K562 (cell line): ENCODE data around the gene ZNF12. TPM values are rescaled to one million over a fixed set of nuclear protein-coding genes. Genes with fewer than 3 reads are reported as not detected.

Experiments
- ATAC-seq: fragments of 200-7000 bp; cut with Tn5 transposase; 3 replicates; pipeline ENCODE4 v1.9.1; 2020; ENCODE audit warnings: moderate library complexity
- BruUV-seq: library from RNA; stranded (reverse); fragments of 400-500 nt; replicated peaks from 2 replicates; lab custom pipeline; 2021; lab: Mats Ljungman, UMichigan
- CTCF ChIA-PET: fragments of 300-600 bp; formaldehyde crosslinking; extraction: SDS; loops from one replicate; lab custom pipeline; 2021; ENCODE audit warnings: low intra/inter-chr PET ratio; lab: Yijun Ruan, JAX
- POLR2A ChIA-PET: fragments of 300-600, 350-650 bp; sonication (Branson Sonifier 250); formaldehyde crosslinking; extraction: SDS; loops from one replicate; lab custom pipeline; 2021; ENCODE audit warnings: antibody characterized with exemption, inconsistent platforms; lab: Yijun Ruan, JAX
- DNase-seq, 4 experiments: peaks; one replicate each; pipeline versions ENCODE4 v3.0.0 to v3.0.0-alpha.2; 2011 to 2018; ENCODE audit warnings: low spot score in 3 of 4, mixed read lengths in 3 of 4; ENCODE audit errors: extremely low read depth in 1 of 4
- FAIRE-seq: peaks from 2 replicates; lab custom pipeline; 2011; peaks lifted over from hg19 to GRCh38; lab: Jason Lieb, UNC
- H2AFZ ChIP-seq: 2 replicates; pipeline ENCODE4 v1.6.0; 2011; ENCODE audit warnings: low read depth, low read length, control low read depth, inconsistent platforms
- H3K27ac ChIP-seq: fragments of 200-600 bp; 3 replicates; pipeline ENCODE4 v1.8.0; 2011; ENCODE audit warnings: low read depth, mild to moderate bottlenecking, control low read depth, inconsistent platforms, low read length, moderate library complexity, mixed read lengths; ENCODE audit errors: extremely low read depth
- H3K27me3 ChIP-seq, 2 experiments: fragments of 300-600 bp in 1 of 2; 2 replicates in 1 of 2; 3 replicates in 1 of 2; pipeline versions ENCODE4 v1.6.0 to v1.8.0; 2011; ENCODE audit warnings: inconsistent platforms in 2 of 2, low read length in 2 of 2, mild to moderate bottlenecking in 1 of 2, mixed read lengths in 1 of 2, moderate library complexity in 1 of 2; ENCODE audit not compliant: control insufficient read depth in 2 of 2, insufficient read depth in 2 of 2
- H3K36me3 ChIP-seq: fragments of 300-600 bp; 3 replicates; pipeline ENCODE4 v1.8.0; 2011; ENCODE audit warnings: mild to moderate bottlenecking, low read length, inconsistent platforms; ENCODE audit not compliant: control insufficient read depth, insufficient read depth
- H3K4me1 ChIP-seq, 2 experiments: fragments of 200-600 bp in 1 of 2; replicated peaks in 1 of 2; 2 replicates in 1 of 2; 3 replicates in 1 of 2; pipeline versions ENCODE4 v1.5.1 to v1.8.0; 2011; ENCODE audit warnings: inconsistent platforms in 2 of 2, low read length in 2 of 2, mild to moderate bottlenecking in 1 of 2, mixed read lengths in 1 of 2, moderate library complexity in 1 of 2; ENCODE audit not compliant: control insufficient read depth in 2 of 2, insufficient read depth in 2 of 2
- H3K4me2 ChIP-seq: 2 replicates; pipeline ENCODE4 v1.6.1; 2011; ENCODE audit warnings: low read length, control low read depth, inconsistent platforms, mixed read lengths; ENCODE audit not compliant: insufficient read depth
- H3K4me3 ChIP-seq: fragments of 200-600 bp; sonication (generic), shearing (Covaris generic); 2 replicates; pipeline ENCODE4 v1.5.1; 2016; ENCODE audit warnings: control low read depth, inconsistent platforms
- H3K79me2 ChIP-seq: fragments of 200-600 bp; 3 replicates; pipeline ENCODE4 v1.8.0; 2011; ENCODE audit warnings: low read length, inconsistent platforms; ENCODE audit not compliant: control insufficient read depth, insufficient read depth
- H3K9ac ChIP-seq, 2 experiments: 2 replicates each; pipeline versions ENCODE4 v1.6.0 to v1.6.1; 2011; ENCODE audit warnings: low read depth in 2 of 2, low read length in 2 of 2, control low read depth in 1 of 2, inconsistent platforms in 1 of 2, mild to moderate bottlenecking in 1 of 2, mixed read lengths in 1 of 2; ENCODE audit not compliant: insufficient read depth in 1 of 2
- H3K9me1 ChIP-seq: one replicate; pipeline ENCODE4 v1.6.0; 2011; ENCODE audit warnings: inconsistent platforms, mild to moderate bottlenecking, low read length, moderate library complexity; ENCODE audit not compliant: control insufficient read depth, insufficient read depth
- H3K9me3 ChIP-seq: replicated peaks from 2 replicates; pipeline ENCODE4 v1.5.1; 2011; ENCODE audit warnings: low read depth, low read length, inconsistent platforms; ENCODE audit not compliant: control insufficient read depth, insufficient read depth
- H4K20me1 ChIP-seq: replicated peaks from 2 replicates; pipeline ENCODE4 v1.6.1; 2011; ENCODE audit warnings: low read length, inconsistent platforms, mixed read lengths; ENCODE audit not compliant: control insufficient read depth, insufficient read depth
- POLR2G ChIP-seq: fragments of 200-400 bp; formaldehyde crosslinking; IDR thresholded peaks from 2 replicates; pipeline ENCODE4 v1.6.1; 2017; ENCODE audit warnings: low read depth, mild to moderate bottlenecking, antibody characterized with exemption, low read length, moderate library complexity
- SRSF1 ChIP-seq: fragments of 200-400 bp; formaldehyde crosslinking; IDR thresholded peaks from 2 replicates; pipeline ENCODE4 v1.6.1; 2017; ENCODE audit warnings: mild to moderate bottlenecking, low read depth, low read length, moderate library complexity
- WGBS: fragments of 100-300 bp; shearing (Covaris generic); methylation state at CpG from one replicate; pipeline ENCODE4 v1.1.6; 2016; ENCODE audit warnings: low coverage, mixed read lengths; ENCODE audit not compliant: insufficient coverage; ENCODE audit errors: missing lambda C conversion rate; 5-methylcytosine and 5-hydroxymethylcytosine counted together
- in situ Hi-C: fragments of 300-500 bp; cut with MboI; formaldehyde crosslinking; loops from 4 replicates; pipeline ENCODE4 v1.15.0; 2018; ENCODE audit warnings: inconsistent platforms, mixed read lengths
- intact Hi-C: fragments of 100-400 bp; cut with micrococcal nuclease; formaldehyde crosslinking; loops from 2 replicates; pipeline ENCODE4 v1.14.2; 2022
- polyA plus RNA-seq, 8 experiments: library from polyadenylated mRNA; depleted of rRNA in 4 of 8; stranded (reverse) in 5 of 8; unstranded in 3 of 8; fragments of >200 nt; fragmentation: Nextera tagmentation in 2 of 8; fragmentation: Illumina TruSeq in 1 of 8; extraction: Ambion mirVana in 2 of 8; extraction: Trizol in 1 of 8; gene quantifications; 2 replicates each; pipeline versions ENCODE4 v1.2.1 to v1.2.3, GENCODE V29; 2011 to 2014; ENCODE audit warnings: inconsistent platforms in 1 of 8, missing spikeins in 1 of 8
- total RNA-seq, 7 experiments: library from RNA; depleted of rRNA in 6 of 7; stranded (reverse); fragments of >200 nt in 6 of 7; fragmentation: Illumina TruSeq in 2 of 7; extraction: Trizol in 2 of 7; gene quantifications; 2 replicates each; pipeline versions ENCODE4 v1.2.1 to v1.2.3, GENCODE V29; 2011 to 2021; ENCODE audit warnings: low replicate concordance in 1 of 7
- TF ChIP-seq, protein P1 (sequence below): sonication (generic); formaldehyde crosslinking; IDR thresholded peaks from 2 replicates; pipeline ENCODE4 v1.8.1; 2023; ENCODE audit warnings: mild to moderate bottlenecking, missing genetic modification reagents

Gene ZNF12
- total and polyA plus RNA-seq, 9 of the 15 experiments (the other 6 are each of a cell fraction or from before 2014, with no cell fraction given), result 5.8 to 32.3 (median 18.9) TPM

DNA sequence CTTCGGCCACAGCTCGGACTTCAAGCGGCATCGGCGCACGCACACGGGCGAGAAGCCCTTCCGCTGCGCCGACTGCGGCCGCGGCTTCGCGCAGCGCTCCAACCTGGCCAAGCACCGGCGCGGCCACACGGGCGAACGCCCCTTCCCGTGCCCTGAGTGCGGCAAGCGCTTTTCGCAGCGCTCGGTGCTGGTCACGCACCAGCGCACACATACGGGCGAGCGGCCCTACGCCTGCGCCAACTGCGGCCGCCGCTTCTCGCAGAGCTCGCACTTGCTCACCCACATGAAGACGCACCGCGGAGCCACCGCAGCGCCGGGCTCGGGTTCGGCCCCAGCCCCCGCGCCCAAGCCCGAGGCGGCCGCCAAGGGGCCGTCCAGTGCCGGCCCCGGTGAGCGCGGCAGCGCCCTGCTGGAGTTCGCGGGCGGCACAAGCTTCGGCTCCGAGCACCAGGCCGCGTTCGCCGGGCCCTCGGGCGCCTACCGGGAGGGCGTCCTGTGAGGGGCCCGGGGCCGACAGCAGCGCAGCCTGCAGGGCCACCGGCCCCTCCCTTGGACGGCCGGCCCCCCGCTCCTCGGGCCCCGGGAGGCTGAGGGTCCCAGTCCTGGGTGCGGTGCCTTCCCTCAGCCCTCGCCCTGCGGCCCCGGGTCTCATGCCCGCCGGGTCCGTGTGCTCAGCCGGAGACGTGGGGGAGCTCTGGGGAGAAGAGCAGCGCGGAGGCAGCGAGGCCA lies 52.5 kb downstream of the ZNF12 start:
- intact Hi-C loops, result no loop called here
- TF ChIP-seq, protein P1, sequence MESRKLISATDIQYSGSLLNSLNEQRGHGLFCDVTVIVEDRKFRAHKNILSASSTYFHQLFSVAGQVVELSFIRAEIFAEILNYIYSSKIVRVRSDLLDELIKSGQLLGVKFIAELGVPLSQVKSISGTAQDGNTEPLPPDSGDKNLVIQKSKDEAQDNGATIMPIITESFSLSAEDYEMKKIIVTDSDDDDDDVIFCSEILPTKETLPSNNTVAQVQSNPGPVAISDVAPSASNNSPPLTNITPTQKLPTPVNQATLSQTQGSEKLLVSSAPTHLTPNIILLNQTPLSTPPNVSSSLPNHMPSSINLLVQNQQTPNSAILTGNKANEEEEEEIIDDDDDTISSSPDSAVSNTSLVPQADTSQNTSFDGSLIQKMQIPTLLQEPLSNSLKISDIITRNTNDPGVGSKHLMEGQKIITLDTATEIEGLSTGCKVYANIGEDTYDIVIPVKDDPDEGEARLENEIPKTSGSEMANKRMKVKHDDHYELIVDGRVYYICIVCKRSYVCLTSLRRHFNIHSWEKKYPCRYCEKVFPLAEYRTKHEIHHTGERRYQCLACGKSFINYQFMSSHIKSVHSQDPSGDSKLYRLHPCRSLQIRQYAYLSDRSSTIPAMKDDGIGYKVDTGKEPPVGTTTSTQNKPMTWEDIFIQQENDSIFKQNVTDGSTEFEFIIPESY (CRISPR knock-in tag), result 0 out of 2 replicates have a peak, but pooled peaks have one; percentile 55
- no peak for TF ChIP-seq SRSF1
- peak; percentile 15 for TF ChIP-seq POLR2G
- Histone ChIP-seq H3K27me3 (no peaks in the 10 kb centered on the region), H3K79me2 (no peaks in the 10 kb centered on the region), H3K4me3 (no peak overlapping the region), H3K4me2 (no peak overlapping the region), H3K9me3 (peaks cover 12% of the 10 kb centered on the region), H4K20me1 (no peaks in the 10 kb centered on the region), H2AFZ (no peak overlapping the region), H3K36me3 (peaks cover 48% of the 10 kb centered on the region; the same call in 2 of the 3 replicates), H3K9me1 (no peaks in the 10 kb centered on the region), H3K27ac (no peak overlapping the region), H3K9ac (no peak overlapping the region), H3K4me1 (peaks cover 0 to 6% of the 10 kb centered on the region in 2 experiments; a peak in 2 of 5 replicates)
- 99% methylated on average over 29 of the region's 94 CpGs for WGBS
- no TSS peak for BruUV-seq
- POLR2A ChIA-PET, result no interaction called here
- in situ Hi-C loops, result no loop called here
- DNase-seq, result no peak
- no peak for ATAC-seq
- FAIRE-seq, result no peak
- CTCF ChIA-PET, result no interaction called here
